Embryonic facial prominence (tissue), 1 donor: ENCODE data around the gene TROAP.
"Not testable (repeated sequence)": the region's sequence is repeated elsewhere in the genome, so short reads cannot be mapped to it uniquely, and the experiment has no call there.

Experiments
- DNase-seq: peaks from one replicate; pipeline ENCODE4 v3.0.0-alpha.2; 2016; ENCODE audit errors: extremely low spot score

Gene TROAP, protein sequence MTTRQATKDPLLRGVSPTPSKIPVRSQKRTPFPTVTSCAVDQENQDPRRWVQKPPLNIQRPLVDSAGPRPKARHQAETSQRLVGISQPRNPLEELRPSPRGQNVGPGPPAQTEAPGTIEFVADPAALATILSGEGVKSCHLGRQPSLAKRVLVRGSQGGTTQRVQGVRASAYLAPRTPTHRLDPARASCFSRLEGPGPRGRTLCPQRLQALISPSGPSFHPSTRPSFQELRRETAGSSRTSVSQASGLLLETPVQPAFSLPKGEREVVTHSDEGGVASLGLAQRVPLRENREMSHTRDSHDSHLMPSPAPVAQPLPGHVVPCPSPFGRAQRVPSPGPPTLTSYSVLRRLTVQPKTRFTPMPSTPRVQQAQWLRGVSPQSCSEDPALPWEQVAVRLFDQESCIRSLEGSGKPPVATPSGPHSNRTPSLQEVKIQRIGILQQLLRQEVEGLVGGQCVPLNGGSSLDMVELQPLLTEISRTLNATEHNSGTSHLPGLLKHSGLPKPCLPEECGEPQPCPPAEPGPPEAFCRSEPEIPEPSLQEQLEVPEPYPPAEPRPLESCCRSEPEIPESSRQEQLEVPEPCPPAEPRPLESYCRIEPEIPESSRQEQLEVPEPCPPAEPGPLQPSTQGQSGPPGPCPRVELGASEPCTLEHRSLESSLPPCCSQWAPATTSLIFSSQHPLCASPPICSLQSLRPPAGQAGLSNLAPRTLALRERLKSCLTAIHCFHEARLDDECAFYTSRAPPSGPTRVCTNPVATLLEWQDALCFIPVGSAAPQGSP

DNA sequence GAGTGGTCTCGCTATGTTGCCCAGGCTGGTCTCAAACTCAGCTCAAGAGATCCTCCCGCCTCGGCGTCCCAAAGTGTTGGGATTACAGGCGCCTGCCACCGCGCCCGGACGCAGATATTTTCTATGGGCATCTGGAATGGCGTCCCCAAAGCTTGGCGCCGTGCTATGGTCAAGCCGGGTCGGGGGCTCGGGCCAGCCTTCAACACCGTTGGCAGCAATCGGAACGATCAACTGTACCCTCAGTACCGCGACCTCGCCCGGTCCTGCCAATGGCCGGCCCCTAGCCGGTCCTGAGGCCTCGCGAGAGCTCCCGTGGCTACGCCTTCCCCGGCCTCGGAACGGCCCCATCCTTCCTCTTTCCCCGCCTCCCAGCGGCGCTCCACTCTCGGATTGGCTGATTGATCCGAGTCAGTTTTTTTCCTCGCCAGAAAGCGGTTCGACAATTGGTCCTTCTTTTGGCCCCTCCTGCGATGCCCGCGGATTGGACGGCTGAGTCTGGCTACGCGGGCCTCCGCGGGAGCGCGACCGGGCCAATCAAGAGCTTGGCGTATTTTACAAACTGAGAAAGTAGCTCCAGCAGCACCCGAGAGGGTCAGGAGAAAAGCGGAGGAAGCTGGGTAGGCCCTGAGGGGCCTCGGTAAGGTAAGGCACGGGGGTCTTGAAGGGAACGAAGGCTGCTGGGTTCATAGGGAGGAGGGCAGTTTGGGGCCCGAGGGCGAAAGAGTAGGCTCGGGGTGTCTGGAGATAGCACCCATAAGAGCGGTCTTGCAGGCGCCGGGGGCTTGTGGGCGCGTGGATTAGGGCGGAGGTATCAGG lies at the start of gene TROAP:
TROAP (plus strand) TSS at position 548 of the 816 bp plus-strand sequence. CDS start 354 bp downstream, outside the sequence.
- peak; percentile 96 for DNase-seq

DNA sequence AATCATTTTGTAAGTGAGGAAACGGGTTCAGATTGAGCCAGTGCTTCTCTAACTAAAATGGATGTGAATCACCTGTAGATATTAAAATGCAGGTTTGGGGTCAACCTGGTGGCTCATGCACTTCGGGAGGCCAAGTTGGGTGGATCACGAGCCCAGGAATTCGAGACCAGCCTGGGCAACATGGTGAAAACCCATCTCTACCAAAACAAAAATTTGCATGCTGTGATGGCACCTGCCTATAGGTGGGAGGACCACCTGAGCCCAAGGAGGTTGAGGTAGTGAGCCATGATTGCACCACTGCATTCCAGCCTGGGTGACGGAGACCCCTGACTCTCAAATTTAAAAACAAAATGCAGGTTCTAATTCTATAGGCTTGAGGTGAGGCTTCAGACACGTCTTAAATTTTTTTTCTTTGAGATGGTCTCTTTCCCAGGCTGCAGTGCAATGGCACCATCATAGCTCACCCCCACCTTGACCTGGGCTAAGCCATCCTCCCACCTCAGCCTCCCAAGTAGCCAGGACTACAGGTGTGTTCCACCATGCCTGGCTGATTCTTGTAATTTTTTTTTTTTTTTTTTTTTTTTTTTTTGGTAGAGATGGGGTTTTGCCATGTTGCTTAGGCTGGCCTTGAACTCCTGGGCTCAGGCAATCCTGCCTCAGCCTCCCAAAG lies 49.2 kb upstream of the TROAP start:
- DNase-seq, result no peak

DNA sequence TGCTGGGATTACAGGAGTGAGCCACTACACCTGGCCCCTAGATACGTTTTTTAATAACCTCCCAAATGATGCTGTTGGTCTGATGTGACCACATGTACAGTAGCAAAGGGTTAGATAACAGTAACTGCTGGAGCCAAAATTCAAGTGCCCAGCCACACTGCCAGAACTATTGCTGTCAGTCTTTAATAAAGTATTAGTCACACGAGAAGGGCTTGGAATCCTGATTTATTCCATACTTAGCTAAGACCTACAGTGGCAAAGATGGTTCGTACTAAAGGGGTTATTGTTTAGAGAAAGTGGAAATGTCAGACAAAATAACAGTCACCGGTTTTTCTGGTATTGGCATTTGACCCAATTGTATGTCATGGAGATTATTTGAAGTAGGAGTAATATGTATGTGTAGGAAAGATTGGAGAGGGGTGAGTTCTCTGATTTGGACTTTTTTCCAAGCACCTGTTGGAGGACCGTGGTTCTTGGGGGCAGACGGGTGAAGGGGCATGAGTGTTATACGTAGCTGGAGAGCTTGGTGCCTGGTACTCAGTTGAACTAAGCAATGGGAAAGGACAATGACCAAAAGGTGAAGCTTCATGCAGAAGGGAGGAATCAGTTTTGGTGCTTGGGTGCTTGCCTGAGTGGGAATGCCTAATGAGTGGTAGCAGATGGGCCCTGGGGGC lies 48.5 kb upstream of the TROAP start:
- DNase-seq, result no peak

DNA sequence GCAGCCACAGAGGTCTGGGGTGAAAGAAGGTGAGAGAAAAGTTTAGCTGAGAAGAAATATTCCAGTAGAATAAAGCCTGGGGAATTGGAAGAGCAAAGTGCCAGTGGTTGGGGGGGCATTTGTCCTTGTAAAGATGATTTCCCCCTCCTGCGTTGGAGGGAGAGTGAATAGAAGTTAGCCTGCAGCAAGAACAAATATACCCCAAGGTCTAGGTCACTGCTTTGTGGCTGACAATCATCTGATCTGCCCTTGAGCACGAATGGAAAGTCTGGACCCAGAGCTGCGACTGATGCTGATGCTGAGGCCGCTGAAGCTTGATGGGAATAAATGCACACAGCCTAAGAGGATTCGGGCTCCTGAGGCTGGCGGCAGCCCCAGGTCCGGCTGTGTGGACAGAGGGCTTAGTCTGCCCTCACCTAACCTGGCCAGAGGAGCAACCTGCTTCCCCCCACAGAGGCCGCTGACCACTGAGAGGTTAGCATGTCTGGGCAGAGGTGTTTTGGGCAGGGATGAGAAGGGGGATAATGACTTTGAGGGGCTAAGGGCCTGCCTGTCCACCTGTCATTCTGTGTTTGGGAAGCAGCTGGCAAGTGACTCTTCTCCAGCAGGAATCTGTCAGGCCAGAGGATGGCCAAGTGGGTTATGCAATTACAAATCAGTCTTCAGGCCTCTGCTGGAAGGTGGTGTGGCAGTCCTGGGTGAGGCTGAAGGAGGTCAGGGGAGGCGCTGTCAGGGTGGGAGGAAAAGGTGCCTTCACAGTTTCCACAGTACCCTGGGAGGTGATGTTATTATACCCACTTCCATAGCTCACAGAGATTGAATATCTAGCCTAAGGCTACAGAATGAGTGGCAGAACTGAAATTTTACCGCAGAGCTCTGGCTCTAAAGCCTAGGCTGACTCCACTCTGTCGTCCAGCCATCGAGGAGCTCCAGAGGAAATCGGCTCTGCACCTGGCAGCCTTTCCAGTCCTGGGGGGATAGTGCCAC lies 46.5 kb upstream of the TROAP start:
- DNase-seq, result no peak

DNA sequence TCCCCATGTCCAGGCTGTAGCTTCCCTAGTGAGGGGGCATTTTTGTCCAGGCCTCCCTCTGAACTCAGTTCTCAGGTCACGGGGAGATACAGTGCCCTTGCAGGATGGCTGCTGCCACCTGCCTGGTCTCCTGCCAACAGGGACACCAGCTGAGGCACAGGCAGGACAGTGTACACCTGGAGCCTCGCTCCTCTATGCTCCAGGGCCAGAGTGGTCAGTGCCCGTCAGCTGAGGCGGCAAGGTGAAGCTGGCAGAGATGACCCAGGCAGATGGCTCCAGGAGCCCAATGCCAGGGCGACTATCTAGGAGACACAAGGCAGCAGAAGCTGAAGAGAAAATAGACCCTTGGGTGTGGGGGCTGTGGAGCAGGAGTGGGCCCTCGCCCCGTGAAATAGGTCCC lies 45.6 kb upstream of the TROAP start:
- DNase-seq, result no peak

DNA sequence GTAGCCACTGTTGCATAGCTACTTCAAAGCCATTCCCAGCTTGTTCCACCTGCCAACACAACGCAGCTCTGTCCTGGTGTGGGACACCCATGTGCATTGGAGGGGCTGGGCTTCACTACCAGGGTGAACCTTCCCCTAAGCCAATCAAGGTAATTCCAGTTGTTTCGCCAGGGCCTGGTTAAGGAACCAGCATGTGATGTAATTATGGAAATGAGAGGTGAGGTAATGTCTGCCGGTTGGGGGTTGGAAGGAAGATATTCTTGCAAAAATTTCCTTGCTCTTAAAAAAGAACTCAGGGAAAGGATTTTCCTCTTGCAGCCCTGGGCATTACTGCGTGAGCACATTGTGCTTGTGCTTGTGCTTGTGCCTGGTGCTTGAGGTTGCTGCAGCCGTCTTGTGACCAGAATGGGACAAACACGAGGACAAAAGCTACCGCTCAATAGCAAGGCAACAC lies 43.3 kb upstream of the TROAP start:
- no peak for DNase-seq

DNA sequence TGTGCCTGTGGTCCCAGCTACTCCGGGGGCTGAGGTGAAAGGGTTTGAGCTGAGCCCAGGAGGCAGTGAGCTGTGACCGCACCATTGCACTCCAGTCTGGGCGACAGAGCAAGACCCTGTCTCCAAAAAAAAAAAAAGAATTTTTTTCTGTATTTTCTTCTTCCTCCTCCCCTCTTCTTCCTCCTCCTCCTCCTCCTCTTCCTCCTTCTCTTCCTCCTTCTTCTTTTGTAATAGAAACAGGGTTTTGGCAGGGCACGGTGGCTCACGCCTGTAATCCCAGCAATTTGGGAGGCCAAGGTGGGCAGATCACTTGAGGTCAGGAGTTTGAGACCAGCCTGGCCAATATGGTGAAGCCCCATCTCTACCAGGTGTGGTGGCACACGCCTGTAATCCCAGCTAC lies 42.5 kb upstream of the TROAP start:
- DNase-seq, result not testable (repeated sequence)

DNA sequence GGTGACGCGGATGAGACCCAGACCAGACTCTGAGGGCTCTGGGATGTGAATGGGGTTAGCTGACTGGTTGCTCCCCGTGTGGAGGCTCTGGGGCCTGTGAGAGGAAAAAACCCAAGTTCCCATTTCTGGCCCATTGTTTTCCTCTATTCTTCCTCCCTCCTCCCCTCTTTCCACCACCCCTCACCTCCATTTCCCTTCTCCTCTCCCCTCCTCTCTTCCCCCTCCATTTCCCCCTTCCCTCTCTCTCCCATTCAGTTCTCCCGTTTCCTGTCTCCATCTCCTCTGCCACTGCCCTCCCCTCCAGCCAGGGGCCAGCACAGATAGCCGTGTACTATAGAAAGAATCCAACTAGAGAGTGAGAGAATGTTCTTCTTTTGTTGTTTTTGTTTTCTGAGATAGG lies 40.8 kb upstream of the TROAP start:
- DNase-seq, result no peak

DNA sequence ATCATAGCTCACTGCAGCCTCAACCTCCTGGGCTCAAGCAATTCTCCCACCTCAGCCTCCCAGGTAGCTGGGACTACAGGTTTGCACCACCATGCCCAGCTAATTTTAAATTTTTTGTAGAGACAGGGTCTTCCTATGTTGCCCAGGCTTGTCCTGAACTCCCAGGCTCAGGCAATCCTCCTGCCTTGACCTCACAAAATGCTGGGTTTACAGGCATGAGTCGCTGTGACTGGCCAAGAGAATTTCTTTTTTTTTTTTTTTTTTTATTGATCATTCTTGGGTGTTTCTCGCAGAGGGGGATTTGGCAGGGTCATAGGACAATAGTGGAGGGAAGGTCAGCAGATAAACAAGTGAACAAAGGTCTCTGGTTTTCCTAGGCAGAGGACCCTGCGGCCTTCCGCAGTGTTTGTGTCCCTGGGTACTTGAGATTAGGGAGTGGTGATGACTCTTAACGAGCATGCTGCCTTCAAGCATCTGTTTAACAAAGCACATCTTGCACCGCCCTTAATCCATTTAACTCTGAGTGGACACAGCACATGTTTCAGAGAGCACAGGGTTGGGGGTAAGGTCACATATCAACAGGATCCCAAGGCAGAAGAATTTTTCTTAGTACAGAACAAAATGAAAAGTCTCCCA lies 40.2 kb upstream of the TROAP start:
- not testable (repeated sequence) for DNase-seq

DNA sequence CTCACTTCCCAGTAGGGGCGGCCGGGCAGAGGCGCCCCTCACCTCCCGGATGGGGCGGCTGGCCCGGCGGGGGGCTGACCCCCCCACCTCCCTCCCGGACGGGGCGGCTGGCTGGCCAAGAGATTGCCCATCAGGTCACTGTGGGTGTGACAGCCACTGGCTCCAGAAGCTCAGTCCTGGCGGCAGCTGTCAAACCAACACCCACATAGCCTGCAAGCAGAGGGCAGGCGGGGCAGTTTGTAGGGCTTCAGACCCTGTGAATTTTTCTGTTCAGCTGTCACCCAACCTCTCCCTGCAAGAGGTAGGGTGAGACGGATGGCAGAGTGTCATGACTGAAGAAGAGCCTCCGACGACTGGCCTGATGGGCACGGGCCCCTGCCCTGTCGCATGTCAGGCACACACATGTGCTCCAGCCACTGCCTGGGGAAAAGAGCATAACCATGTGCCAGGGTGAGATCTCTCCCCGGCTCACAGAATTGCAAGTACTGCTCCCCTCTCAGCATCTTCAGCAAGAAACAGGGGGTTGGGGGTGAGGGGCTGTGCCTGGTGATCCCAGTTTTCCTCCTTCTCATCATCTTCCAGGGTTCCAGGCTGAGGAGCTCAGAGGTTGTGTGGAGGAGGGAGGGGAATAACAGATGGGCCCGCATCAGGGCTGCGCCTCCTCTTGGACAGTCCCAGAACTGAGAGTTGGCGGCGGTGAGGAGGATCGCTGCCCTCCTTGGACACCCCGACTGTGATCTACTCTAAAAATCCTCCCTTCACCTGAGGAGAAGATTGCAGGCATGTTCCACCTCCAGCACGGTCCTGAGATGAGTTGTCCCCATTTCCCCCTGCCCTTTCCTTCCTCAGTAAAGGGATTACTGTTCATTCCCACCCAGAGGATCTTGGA lies 39.3 kb upstream of the TROAP start:
- DNase-seq, result no peak

DNA sequence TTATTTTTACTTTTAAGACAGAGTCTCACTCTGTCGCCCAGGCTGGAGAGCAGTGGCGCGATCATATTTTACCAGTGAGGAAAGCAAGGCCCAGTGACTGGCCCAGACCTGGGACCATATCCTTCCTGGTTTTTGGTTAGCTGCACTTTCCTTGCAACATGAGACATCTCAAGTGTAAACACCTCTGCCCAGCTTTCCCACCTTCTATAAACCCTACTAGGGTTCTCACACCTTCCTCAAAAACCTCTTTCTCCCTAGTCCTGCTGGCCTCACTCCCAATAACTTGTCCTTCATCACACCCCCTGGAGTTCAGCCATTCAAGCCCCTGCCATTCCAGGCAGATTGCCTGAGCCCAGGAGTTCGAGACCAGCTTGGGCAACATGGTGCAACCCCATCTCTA lies 38.4 kb upstream of the TROAP start:
- no peak for DNase-seq

DNA sequence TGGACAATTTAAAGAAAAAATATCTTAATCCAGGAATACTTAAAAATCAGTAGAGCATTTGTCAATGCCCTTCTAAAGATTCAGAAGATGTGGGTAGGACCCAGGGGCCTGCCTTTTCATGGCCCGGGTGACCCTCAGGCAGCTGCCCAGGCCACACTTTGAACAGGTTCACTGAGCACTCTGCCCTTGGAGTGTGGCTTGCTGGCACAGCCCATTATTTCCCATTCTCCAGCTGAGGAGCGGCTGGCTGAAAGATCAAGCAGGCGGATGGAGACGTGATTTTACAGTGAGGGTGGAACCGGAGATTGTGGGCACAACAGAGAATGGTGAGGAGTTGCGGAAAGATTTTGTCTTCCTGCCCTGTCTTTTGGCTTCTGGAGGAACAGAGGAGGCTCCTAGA lies 35.2 kb upstream of the TROAP start:
- no peak for DNase-seq

DNA sequence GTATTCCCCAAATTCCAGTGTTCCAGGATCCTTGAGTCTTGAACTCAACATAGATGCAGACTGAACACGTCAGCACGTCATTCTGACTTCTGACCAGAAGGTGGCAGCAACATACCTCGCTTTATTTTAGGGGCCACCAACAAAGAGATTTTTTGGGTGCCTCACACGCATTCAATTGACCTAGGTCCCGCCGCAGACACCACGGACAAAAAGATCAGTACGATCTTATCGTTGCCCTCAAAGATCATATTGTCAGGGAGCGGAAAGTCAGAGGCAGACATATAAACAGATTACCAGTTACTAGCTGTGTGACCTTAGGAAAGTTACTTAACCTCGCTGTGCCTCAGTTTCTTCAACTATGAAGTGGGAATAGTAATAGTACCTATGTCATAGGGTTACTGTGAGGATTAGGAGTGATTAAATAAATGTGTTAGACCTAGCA lies 34.6 kb upstream of the TROAP start:
- no peak for DNase-seq

DNA sequence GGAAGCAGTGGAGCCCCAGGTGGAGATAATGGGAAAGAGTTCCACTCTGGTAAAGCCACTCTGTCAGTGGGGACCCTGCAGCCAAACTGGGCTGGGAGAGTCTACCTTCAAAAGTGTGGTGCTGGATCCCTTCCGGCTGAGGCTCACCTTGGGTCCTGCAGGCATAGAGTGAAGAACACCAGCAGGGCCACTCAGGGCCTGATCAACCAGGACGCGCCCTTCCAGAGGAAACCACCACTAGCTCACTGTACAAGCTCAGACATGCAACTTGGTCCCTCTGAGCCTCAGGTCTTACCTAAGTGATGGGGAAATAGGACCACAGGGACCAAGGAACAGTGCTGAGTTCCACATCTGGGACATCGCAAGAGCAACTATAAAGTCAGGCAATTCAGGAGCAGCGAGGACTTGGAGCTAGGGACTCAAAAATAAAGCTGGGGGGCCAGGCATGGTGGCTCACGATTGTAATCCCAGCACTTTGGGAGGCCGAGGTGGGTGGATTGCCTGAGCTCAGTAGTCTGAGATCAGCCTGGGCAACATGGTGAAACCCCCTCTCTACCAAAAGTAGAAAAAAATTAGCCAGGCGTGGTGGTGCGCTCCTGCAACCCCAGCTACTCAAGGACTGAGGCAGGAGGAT lies 34.0 kb upstream of the TROAP start:
- no peak for DNase-seq

DNA sequence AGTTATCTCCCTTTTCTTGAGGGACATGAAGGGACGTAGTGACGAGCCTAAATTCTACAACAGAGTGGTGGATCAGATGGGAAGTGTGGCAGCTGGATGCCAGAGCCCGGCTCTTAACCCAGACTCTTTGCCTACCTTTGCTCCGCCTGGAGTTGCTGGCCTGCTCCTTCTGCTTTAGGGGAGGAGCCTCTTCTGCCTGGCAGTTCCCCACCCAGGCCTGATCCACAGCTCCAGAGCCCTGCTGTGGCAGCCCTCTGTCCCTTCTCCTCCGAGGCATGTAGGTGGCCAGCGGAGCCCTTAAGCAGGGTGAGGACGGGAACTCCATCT lies 30.4 kb upstream of the TROAP start:
- no peak for DNase-seq

DNA sequence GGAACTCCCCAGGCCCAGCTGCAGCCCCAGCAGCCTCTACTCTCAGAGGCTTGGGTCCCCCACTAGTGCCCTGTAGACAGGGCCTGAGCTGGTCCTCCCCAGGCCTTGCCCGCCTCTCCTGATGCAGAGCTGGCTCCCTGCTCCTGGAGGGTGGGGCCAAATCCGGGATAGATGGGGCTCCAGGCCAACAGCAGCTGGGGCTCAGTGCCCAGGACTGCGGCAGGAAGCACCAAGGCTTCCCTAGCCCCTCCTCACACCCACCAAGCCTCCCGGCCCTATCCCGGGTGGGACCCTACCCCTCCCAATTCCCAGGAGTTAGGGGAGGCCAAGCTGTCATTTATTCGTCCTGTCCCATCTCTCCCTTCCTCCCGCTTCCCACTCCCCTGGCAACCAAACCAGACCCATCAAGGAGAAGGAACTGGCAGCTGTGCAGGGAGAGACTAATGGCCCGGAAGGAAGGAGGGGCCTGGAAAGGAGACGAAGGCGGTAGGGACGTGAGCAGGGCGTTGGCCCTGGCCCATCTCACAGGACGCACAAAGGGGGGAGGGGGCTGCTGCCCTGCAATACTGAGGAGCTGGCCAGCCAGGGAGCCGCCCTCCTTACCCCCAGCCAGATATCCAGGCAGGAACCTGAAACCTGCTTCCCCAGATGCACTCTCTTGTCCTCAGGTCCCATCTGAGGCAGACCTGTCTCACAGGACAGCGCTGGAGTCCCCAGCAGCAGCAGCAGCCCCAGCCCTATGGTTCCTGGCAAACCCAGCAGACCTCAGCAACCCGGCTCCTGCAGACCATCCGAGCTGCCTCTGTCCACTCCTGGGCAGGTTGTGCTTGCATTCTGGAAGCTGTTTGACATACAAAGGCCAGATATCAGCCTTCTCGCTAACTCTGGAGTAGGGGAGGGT lies 29.7 kb upstream of the TROAP start:
- DNase-seq, result no peak
